ENCODE measurements around the gene VGLL4.

DNA sequence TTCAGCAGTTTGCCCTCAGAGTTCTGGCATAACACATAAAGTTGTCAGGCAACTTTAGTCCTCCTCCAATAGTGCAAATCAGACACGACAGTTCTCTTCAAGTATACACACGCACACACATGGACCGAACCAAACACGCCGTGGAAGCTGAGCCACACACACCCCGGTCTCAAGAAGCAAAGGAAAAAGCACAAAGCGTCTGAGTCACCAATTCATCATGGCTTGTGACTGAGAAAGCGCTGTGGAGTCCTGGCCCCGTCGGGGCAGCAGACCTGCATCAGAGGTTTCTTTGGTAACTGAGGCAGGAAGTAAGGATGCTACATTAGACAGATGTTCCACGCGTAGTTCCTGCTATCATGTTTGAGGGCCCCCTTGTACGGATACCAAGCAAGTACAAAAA is 85.7 kb downstream of the VGLL4 start:
- TF ChIP-seq, protein P1, sequence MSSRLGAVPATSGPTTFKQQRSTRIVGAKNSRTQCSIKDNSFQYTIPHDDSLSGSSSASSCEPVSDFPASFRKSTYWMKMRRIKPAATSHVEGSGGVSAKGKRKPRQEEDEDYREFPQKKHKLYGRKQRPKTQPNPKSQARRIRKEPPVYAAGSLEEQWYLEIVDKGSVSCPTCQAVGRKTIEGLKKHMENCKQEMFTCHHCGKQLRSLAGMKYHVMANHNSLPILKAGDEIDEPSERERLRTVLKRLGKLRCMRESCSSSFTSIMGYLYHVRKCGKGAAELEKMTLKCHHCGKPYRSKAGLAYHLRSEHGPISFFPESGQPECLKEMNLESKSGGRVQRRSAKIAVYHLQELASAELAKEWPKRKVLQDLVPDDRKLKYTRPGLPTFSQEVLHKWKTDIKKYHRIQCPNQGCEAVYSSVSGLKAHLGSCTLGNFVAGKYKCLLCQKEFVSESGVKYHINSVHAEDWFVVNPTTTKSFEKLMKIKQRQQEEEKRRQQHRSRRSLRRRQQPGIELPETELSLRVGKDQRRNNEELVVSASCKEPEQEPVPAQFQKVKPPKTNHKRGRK (CRISPR knock-in tag; IDR thresholded peaks at IDR 0.05; ENCODE audit: borderline replicate concordance), result no peak
- TF ChIP-seq SOX15 (CRISPR knock-in tag; IDR thresholded peaks at IDR 0.05) (no peak), NFYB (CRISPR knock-in tag; conservative IDR thresholded peaks at IDR 0.05; ENCODE audit: low read depth) (no peak), SP1 (CRISPR knock-in tag; conservative IDR thresholded peaks at IDR 0.05) (no peak), FOXJ3 (CRISPR knock-in tag; IDR thresholded peaks at IDR 0.05; ENCODE audit: borderline replicate concordance) (no peak), ZNF263 (CRISPR knock-in tag; IDR thresholded peaks at IDR 0.05; ENCODE audit: low read depth) (no peak)
- TF ChIP-seq, protein P2, sequence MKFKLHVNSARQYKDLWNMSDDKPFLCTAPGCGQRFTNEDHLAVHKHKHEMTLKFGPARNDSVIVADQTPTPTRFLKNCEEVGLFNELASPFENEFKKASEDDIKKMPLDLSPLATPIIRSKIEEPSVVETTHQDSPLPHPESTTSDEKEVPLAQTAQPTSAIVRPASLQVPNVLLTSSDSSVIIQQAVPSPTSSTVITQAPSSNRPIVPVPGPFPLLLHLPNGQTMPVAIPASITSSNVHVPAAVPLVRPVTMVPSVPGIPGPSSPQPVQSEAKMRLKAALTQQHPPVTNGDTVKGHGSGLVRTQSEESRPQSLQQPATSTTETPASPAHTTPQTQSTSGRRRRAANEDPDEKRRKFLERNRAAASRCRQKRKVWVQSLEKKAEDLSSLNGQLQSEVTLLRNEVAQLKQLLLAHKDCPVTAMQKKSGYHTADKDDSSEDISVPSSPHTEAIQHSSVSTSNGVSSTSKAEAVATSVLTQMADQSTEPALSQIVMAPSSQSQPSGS (CRISPR knock-in tag; IDR thresholded peaks at IDR 0.05; ENCODE audit: borderline replicate concordance, low read depth), result no peak
- TF ChIP-seq, protein P3, sequence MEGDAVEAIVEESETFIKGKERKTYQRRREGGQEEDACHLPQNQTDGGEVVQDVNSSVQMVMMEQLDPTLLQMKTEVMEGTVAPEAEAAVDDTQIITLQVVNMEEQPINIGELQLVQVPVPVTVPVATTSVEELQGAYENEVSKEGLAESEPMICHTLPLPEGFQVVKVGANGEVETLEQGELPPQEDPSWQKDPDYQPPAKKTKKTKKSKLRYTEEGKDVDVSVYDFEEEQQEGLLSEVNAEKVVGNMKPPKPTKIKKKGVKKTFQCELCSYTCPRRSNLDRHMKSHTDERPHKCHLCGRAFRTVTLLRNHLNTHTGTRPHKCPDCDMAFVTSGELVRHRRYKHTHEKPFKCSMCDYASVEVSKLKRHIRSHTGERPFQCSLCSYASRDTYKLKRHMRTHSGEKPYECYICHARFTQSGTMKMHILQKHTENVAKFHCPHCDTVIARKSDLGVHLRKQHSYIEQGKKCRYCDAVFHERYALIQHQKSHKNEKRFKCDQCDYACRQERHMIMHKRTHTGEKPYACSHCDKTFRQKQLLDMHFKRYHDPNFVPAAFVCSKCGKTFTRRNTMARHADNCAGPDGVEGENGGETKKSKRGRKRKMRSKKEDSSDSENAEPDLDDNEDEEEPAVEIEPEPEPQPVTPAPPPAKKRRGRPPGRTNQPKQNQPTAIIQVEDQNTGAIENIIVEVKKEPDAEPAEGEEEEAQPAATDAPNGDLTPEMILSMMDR (IDR thresholded peaks at IDR 0.05), result no peak
- TF ChIP-seq, protein P4, sequence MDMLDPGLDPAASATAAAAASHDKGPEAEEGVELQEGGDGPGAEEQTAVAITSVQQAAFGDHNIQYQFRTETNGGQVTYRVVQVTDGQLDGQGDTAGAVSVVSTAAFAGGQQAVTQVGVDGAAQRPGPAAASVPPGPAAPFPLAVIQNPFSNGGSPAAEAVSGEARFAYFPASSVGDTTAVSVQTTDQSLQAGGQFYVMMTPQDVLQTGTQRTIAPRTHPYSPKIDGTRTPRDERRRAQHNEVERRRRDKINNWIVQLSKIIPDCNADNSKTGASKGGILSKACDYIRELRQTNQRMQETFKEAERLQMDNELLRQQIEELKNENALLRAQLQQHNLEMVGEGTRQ (CRISPR knock-in tag; IDR thresholded peaks at IDR 0.05), result no peak
- TF ChIP-seq, protein P5, sequence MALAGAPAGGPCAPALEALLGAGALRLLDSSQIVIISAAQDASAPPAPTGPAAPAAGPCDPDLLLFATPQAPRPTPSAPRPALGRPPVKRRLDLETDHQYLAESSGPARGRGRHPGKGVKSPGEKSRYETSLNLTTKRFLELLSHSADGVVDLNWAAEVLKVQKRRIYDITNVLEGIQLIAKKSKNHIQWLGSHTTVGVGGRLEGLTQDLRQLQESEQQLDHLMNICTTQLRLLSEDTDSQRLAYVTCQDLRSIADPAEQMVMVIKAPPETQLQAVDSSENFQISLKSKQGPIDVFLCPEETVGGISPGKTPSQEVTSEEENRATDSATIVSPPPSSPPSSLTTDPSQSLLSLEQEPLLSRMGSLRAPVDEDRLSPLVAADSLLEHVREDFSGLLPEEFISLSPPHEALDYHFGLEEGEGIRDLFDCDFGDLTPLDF (CRISPR knock-in tag; IDR thresholded peaks at IDR 0.05), result no peak

Data from WTC11 (cell line).